ENCODE measurements around the gene PXMP4. TPM values are rescaled to one million over a fixed set of nuclear protein-coding genes. Genes with fewer than 3 reads are reported as not detected.
"Not testable (repeated sequence)": the region's sequence is repeated elsewhere in the genome, so short reads cannot be mapped to it uniquely, and the experiment has no call there.

Gene PXMP4
- total RNA-seq, 2 donors from 2014 or later = 13.2 to 18.1 TPM

DNA sequence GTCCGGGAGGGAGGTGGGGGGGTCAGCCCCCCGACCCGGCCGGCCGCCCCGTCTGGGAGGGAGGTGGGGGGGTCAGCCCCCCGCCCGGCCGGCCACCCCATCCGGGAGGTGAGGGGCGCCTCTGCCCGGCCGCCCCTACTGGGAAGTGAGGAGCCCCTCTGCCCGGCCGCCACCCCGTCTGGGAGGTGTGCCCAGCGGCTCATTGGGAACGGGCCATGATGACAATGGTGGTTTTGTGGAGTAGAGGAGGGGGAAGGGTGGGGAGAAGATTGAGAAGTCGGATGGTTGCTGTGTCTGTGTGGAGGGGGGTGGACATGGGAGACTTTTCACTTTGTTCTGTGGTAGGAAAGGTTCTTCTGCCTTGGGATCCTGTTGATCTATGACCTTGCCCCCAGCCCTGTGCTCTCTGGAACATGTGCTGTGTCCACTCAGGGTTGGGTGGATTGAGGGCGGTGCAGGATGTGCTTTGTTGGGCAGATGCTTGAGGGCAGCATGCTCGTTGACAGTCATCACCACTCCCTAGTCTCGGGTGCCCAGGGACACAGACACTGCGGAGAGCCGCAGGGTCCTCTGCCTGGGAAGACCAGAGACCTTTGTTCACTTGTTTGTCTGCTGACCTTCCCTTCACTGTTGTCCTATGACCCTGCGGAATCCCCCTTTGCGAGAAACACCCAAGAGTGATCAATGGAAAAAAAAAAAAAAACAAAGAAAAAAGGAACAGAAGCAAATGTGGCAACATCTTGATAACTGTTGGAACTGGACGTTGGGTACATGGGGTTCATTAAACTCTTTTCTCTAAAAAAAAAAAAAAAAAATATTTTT, 18.3 kb downstream of the PXMP4 start:
- DNase-seq = no peak
- TF ChIP-seq, protein P1, sequence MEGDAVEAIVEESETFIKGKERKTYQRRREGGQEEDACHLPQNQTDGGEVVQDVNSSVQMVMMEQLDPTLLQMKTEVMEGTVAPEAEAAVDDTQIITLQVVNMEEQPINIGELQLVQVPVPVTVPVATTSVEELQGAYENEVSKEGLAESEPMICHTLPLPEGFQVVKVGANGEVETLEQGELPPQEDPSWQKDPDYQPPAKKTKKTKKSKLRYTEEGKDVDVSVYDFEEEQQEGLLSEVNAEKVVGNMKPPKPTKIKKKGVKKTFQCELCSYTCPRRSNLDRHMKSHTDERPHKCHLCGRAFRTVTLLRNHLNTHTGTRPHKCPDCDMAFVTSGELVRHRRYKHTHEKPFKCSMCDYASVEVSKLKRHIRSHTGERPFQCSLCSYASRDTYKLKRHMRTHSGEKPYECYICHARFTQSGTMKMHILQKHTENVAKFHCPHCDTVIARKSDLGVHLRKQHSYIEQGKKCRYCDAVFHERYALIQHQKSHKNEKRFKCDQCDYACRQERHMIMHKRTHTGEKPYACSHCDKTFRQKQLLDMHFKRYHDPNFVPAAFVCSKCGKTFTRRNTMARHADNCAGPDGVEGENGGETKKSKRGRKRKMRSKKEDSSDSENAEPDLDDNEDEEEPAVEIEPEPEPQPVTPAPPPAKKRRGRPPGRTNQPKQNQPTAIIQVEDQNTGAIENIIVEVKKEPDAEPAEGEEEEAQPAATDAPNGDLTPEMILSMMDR (IDR thresholded peaks at IDR 0.05) = no peak

DNA sequence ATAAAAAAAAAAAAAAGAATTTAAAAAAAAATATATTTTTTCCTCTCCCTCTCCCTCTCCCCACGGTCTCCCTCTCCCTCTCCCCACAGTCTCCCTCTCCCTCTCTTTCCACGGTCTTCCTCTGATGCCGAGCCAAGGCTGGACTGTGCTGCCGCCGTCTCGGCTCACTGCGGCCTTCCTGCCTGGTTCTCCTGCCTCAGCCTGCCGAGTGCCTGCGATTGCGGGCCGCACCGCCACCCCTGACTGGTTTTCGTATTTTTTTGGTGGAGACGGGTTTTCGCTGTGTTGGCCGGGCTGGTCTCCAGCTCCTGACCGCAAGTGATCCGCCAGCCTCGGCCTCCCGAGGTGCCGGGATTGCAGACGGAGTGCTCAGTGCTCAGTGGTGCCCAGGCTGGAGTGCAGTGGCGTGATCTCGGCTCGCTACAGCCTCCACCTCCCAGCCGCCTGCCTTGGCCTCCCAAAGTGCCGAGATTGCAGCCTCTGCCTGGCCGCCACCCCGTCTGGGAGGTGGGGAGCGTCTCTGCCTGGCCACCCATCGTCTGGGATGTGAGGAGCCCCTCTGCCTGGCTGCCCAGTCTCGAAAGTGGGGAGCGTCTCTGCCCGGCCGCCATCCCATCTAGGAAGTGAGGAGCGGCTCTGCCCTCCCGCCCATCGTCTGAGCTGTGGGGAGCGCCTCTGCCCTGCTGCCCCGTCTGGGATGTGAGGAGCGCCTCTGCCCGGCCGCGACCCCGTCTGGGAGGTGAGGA, 19.2 kb downstream of the PXMP4 start:
- intact Hi-C loops (cut with DNase I); H3K27ac ChIP-seq; H3K36me3 ChIP-seq; H3K9ac ChIP-seq (ENCODE audit: low read depth in 2 of 2, low read length in 2 of 2); DNase-seq; H3K4me3 ChIP-seq; H3K27me3 ChIP-seq; H3K4me1 ChIP-seq; H3K9me3 ChIP-seq: not testable (repeated sequence)

More for the DNA sequence above, 18.3 kb downstream of the PXMP4 start:
- no peak overlapping the region for H3K27ac ChIP-seq
- no peaks in the 10 kb centered on the region for H3K4me1 ChIP-seq
- no peak overlapping the region for H3K9ac ChIP-seq (ENCODE audit: low read depth in 2 of 2, low read length in 2 of 2)
- no peaks in the 10 kb centered on the region for H3K9me3 ChIP-seq
- no peaks in the 10 kb centered on the region for H3K36me3 ChIP-seq
- no peak overlapping the region for H3K4me3 ChIP-seq
- no peaks in the 10 kb centered on the region for H3K27me3 ChIP-seq
- intact Hi-C loops (cut with DNase I) = no loop called here

DNA sequence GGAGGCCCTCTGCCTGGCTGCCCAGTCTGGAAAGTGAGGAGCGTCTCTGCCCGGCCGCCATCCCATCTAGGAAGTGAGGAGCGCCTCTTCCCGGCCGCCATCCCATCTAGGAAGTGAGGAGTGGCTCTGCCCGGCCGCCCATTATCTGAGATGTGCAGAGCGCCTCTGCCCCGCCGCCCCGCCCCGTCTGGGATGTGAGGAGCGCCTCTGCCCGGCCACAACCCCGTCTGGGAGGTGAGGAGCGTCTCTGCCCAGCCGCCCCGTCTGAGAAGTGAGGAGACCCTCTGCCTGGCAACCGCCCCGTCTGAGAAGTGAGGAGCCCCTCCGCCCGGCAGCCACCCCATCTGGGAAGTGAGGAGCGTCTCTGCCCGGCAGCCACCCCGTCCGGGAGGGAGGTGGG, 21.1 kb downstream of the PXMP4 start:
- H3K4me1 ChIP-seq; H3K9ac ChIP-seq (ENCODE audit: low read depth in 2 of 2, low read length in 2 of 2); H3K36me3 ChIP-seq; H3K27ac ChIP-seq; H3K9me3 ChIP-seq; DNase-seq; H3K27me3 ChIP-seq; intact Hi-C loops (cut with DNase I); H3K4me3 ChIP-seq: not testable (repeated sequence)

DNA sequence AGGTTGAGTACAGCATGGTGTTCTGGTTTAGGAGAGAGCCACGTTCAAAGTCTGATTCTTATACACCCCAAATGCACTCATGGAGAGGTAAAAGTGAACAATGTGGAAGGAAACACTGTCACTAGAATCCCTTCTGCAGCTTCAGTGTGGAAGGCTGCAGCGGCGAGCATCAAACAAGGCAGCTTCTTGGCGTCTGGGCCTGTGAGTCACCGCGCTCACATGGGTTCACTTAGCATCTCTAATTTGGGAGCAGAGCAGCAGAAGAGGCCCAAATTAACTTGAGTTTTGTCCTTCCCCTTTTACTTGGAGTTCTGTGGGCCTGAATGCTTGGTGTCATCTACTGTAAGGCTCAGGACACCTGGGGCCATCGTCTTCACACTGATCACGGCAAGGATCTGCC, 23.0 kb downstream of the PXMP4 start:
- no peak for DNase-seq
- no peak overlapping the region for H3K9ac ChIP-seq (ENCODE audit: low read depth in 2 of 2, low read length in 2 of 2)
- H3K4me3 ChIP-seq = no peak overlapping the region
- no peaks in the 10 kb centered on the region for H3K36me3 ChIP-seq
- intact Hi-C loops (cut with DNase I) = no loop called here
- TF ChIP-seq, protein P1 (IDR thresholded peaks at IDR 0.05) = no peak
- no peaks in the 10 kb centered on the region for H3K27me3 ChIP-seq
- no peaks in the 10 kb centered on the region for H3K4me1 ChIP-seq
- H3K27ac ChIP-seq = no peak overlapping the region
- H3K9me3 ChIP-seq = no peaks in the 10 kb centered on the region

DNA sequence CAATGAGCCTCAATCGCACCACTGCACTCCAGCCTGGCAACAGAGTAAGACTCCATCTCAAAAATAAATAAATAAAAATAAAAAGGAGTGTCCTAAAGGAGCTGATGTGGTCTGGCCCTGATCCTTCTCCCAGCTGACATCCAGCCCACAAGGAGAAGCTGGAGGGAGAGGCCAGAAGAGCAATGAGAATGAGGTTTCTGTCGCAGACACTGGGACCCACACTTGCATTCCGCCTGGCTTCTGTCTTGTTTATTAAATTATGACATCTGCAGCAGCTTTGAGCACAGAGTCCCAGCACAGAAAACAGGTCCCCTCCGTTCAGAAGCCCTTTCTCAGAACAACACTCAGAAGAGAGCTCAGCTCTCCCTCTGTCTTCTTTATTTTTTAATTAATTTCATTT, 23.7 kb downstream of the PXMP4 start:
- Histone ChIP-seq H3K9ac (ENCODE audit: low read depth in 2 of 2, low read length in 2 of 2) (no peak overlapping the region), H3K27ac (no peak overlapping the region), H3K9me3 (no peaks in the 10 kb centered on the region), H3K4me1 (no peaks in the 10 kb centered on the region), H3K4me3 (no peak overlapping the region), H3K36me3 (no peaks in the 10 kb centered on the region), H3K27me3 (no peaks in the 10 kb centered on the region)
- TF ChIP-seq, protein P1 (IDR thresholded peaks at IDR 0.05) = no peak
- no peak for DNase-seq
- intact Hi-C loops (cut with DNase I) = no loop called here

- H3K4me1 ChIP-seq = no peaks in the 10 kb centered on the region
- intact Hi-C loops (cut with DNase I) = no loop called here
- TF ChIP-seq, protein P1 (IDR thresholded peaks at IDR 0.05) = no peak
- H3K27ac ChIP-seq = no peak overlapping the region
- H3K9ac ChIP-seq (ENCODE audit: low read depth in 2 of 2, low read length in 2 of 2) = no peak overlapping the region
- no peak for DNase-seq
- H3K4me3 ChIP-seq = no peak overlapping the region
- no peaks in the 10 kb centered on the region for H3K27me3 ChIP-seq
- H3K36me3 ChIP-seq = no peaks in the 10 kb centered on the region
- no peaks in the 10 kb centered on the region for H3K9me3 ChIP-seq
These were observed 25.5 kb downstream of the PXMP4 start for GRCh38 chr20:33694639-33695012.
